ENCODE results near the gene PPIL4.

Gene PPIL4

DNA sequence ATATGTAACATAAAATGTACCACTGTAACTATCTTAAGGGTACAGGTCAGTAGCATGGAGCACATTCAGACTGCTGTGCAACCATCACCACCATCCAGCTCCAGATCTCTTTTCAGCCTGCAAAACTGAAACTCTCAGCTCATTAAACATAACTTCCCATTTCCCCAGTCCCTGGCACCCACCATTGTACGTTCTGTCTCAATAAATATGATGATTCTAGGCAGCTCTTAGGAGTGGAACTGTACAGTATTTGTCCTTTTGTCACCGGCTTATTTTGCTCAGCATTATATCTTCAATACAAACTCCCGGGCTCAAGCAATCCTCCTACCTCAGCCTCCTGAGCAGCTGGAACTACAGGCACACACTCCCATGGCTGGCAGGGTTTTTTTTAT lies 62.5 kb downstream of the PPIL4 start:
- TF ChIP-seq, protein P1, sequence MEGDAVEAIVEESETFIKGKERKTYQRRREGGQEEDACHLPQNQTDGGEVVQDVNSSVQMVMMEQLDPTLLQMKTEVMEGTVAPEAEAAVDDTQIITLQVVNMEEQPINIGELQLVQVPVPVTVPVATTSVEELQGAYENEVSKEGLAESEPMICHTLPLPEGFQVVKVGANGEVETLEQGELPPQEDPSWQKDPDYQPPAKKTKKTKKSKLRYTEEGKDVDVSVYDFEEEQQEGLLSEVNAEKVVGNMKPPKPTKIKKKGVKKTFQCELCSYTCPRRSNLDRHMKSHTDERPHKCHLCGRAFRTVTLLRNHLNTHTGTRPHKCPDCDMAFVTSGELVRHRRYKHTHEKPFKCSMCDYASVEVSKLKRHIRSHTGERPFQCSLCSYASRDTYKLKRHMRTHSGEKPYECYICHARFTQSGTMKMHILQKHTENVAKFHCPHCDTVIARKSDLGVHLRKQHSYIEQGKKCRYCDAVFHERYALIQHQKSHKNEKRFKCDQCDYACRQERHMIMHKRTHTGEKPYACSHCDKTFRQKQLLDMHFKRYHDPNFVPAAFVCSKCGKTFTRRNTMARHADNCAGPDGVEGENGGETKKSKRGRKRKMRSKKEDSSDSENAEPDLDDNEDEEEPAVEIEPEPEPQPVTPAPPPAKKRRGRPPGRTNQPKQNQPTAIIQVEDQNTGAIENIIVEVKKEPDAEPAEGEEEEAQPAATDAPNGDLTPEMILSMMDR (IDR thresholded peaks at IDR 0.05; ENCODE audit: borderline replicate concordance, insufficient read depth, low read depth, low read length): no peak
- peak overlapping the region; percentile 35 for H3K4me3 ChIP-seq (ENCODE audit: low read depth, low read length)

DNA sequence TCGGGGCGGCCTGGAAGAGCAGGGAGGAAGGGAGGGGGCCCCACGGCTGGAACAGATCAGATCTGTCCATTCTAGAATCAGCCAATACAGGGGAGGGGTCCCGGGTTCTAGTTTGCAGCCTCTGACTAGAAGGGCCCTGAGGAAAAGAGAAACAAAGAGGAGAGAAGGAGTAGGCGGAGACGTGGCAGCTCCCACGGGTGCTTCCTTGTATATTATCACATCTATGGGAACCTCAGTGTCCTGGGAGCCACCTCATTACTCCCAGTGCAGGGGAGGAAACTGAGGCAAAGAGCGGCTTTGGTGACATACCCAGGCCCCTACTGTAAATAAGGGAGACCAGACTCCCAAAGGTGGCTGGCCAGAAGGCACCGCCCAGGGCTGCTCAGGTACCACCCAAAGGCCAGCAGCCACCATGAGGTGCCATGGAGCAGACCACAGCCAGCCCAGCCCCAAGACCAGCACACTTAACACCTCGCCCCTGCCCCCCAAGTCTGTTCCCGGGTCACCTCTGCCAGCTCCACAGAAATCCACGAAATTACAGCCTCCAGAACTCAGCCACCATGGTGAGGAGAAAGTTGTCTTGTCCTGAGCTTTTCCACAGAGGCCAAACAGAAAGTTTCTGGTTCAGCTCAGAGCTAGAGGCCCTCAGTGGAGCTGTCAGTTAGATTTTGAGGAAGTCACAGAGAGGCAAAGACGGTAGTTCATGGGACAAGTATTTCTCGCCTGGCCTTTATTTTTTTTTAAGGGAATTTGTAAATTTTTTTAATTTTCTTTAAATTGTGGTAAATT lies 63.1 kb downstream of the PPIL4 start:
- H3K4me3 ChIP-seq (ENCODE audit: low read depth, low read length): peak overlapping the region; percentile 36
- TF ChIP-seq, protein P1 (IDR thresholded peaks at IDR 0.05; ENCODE audit: borderline replicate concordance, insufficient read depth, low read depth, low read length): no peak

DNA sequence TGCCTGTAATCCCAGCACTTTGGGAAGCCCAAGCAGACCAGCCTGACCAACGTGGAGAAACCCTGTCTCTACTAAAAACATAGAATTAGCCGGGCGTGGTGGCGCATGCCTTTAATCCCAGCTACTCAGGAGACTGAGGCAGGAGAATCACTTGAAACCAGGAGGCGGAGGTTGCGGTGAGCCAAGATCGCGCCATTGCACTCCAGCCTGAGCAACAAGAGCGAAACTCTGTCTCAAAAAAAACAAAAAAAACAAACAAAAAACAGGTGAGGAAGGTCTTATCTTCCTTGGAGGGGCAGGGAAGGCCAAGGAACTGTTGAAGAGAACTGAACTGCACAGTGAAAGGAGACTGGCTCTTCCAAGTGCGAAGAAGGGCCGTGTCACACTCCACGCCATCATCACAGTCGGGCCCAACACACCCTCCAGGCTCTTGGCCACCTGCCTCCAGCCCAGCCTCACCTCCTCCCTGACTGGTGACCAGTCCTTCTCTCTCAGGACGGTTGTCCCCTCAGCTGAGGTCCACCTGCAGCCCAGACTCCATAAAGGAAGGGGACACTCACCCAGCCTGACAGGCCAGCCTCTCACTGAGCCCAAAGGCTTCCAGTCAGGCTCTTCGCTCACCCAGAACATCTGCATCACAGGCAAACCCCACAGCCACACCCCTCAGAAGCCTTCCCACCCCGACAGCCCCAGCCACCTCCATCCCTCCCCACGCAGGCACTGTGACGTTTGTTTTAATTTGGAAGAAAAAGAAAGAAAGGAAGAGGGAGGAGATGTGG lies 65.2 kb downstream of the PPIL4 start:
- TF ChIP-seq, protein P1 (IDR thresholded peaks at IDR 0.05; ENCODE audit: borderline replicate concordance, insufficient read depth, low read depth, low read length): no peak
- peak overlapping the region; percentile 35 for H3K4me3 ChIP-seq (ENCODE audit: low read depth, low read length)

DNA sequence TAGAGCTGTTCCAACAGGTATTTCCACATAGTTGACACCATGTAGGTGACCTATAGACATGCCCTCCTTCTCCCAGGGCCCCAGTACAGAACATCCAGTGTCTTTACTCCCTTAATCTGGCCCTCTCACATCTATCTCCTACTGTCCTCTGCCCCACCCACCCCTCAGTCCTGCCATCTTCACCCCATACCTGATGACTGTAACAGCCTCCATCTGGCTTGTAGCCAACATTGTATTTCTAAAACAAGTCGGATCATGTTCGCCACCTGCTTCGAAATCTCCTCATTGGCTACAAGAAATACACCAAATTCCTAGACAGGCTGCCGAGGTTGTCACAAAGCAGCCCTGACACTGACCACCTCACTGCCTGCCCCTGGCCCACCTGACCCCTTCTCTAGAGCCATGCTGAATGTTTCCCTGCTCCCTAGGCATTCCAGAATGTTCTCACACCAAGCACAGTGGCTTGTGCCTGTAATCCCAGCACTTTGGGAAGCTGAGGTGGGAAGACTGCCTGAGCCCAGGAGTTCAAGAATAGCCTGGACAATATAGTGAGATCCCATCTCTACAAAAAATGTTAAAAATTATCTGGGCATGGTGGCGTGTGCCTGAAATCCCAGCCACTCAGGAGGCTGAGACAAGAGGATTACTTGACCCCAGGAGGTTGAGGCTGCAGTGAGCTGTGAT lies 67.1 kb downstream of the PPIL4 start:
- H3K4me3 ChIP-seq (ENCODE audit: low read depth, low read length): no peak overlapping the region
- TF ChIP-seq, protein P1 (IDR thresholded peaks at IDR 0.05; ENCODE audit: borderline replicate concordance, insufficient read depth, low read depth, low read length): no peak

DNA sequence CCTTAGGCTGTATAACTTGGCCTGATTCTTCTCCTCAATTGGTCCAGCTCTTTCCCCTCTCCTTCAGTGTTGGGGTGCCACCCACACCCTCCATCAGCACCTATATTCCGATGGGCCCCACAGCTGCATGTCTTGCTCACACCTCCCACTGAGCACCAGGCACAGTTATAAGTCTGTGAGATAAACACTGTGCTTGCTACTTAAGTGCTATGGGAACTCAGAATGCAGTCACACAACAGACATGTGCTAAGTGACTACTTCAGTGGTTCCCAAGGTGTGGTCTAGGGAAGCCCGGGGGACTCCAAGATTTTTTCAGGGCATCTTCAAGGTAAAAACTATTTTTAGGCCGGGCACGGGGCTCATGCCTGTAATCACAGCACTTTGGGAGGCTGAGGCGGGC lies 68.3 kb downstream of the PPIL4 start:
- TF ChIP-seq, protein P1 (IDR thresholded peaks at IDR 0.05; ENCODE audit: borderline replicate concordance, insufficient read depth, low read depth, low read length): no peak
- H3K4me3 ChIP-seq (ENCODE audit: low read depth, low read length): no peak overlapping the region

DNA sequence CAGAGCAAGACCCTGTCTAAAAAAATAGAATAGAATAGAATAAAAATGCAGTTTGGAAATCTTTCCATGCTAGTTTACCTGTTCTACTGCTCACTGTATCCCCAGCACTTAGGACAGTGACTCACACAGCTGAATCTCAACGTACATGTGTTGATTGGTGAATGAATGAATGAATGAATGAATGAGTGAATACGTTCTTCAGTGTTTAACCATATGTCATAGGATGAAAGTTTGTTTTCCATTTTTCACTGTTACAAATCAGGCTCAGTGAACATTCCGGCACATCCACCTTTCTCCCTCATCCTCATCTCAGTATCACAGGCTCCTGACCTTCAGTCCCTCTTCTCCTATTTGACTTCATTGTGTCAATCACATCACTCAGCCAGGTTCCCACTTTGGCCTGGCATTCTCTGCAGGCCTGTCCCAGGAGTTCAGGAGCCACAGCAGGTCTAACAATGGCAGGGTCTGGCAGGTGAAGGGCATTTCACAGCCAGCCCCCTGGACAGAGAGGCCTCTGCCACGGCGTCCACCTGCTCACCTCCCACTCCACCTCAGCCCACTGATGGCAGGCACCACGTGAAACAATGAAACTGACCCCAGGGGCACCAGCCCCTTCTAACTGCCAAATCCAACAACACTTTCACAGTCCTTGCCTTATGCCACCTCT lies 68.9 kb downstream of the PPIL4 start:
- TF ChIP-seq, protein P1 (IDR thresholded peaks at IDR 0.05; ENCODE audit: borderline replicate concordance, insufficient read depth, low read depth, low read length): no peak

More for the DNA sequence above, 68.9 kb downstream of the PPIL4 start:
- H3K4me3 ChIP-seq (ENCODE audit: low read depth, low read length): no peak overlapping the region
